Measurements from ENCODE around the gene SLK.

DNA sequence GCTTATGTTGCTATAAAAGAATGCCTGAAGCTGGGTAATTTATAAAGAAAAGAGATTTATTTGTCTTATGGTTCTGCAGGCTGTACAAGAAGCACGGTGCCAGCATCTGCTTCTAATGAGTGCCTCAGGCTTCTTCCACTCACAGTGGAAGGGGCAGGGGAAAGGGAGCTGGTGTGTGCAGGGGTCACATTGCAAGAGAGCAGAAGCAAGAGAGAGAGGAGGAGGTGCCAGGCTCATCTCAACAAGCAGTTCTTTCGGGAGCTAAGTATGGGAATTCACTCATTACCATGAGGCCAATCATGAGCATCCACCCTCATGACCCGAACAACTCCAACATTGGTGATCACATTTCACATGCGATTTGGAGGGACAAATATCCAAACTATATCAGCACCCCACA is 17.2 kb upstream of the SLK start:
- TF ChIP-seq, protein P1, sequence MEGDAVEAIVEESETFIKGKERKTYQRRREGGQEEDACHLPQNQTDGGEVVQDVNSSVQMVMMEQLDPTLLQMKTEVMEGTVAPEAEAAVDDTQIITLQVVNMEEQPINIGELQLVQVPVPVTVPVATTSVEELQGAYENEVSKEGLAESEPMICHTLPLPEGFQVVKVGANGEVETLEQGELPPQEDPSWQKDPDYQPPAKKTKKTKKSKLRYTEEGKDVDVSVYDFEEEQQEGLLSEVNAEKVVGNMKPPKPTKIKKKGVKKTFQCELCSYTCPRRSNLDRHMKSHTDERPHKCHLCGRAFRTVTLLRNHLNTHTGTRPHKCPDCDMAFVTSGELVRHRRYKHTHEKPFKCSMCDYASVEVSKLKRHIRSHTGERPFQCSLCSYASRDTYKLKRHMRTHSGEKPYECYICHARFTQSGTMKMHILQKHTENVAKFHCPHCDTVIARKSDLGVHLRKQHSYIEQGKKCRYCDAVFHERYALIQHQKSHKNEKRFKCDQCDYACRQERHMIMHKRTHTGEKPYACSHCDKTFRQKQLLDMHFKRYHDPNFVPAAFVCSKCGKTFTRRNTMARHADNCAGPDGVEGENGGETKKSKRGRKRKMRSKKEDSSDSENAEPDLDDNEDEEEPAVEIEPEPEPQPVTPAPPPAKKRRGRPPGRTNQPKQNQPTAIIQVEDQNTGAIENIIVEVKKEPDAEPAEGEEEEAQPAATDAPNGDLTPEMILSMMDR (IDR thresholded peaks at IDR 0.05; ENCODE audit: insufficient read depth, low read depth, low read length), result no peak
- TF ChIP-seq EZH2 (IDR thresholded peaks at IDR 0.05; ENCODE audit: insufficient read depth, low read length), result no peak
